Measurements from ENCODE around the gene NES.

Gene NES

DNA sequence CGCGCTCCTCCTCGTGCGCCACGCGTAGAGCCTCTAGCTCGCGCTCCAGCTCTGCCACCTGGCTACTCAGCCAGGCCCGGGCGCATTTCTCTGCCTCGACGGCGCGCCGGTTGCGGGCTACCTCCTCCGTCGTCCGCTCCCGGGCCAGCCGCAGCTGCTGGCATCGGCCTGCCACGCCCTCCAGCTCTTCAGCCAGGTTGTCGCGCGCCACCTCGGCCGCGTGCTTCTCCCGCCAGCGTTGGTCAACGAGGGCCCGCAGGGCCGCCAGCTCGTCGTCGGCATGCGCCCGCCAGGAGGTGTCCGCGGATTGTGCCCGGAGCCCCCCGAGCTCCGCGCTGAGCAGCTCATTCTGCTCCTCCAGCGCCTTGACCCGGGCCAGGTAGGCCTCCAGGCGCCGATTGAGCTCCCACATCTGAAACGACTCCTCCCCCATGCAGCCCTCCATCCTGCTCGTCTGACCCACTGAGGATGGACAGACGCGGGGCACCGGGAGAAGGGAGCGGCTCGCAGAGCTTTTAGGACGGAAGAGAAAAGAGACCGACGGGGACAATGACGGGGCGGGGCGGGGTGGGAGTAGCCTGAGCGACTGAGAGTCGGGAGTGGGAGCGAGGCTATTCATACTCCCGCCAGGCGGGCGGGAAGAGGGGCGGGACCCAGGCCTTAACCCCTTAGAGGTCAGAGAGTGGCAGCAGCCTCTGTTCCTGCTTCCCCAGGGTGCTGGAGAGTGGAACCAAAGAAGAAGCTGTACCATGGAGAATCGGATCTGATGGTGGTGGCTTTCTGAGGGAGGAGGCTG is at the start of gene NES:
Gene NES, minus strand, starts transcription at position 588 of the 796 bp plus-strand sequence. Its CDS starts 143 bp downstream, at position 445.
- no peak for DNase-seq

- DNase-seq = peak; percentile 39
Measured at GRCh38 chr1:156726549-156727226, 49.5 kb upstream of the NES start.

GRCh38 chr1:156725683-156726280 is 48.6 kb upstream of the NES start:
- peak; percentile 75 for DNase-seq

- no peak for DNase-seq
Measured at GRCh38 chr1:156721535-156721934, 44.3 kb upstream of the NES start.

- no peak for DNase-seq
Measured at GRCh38 chr1:156721131-156721530, 43.9 kb upstream of the NES start.

DNA sequence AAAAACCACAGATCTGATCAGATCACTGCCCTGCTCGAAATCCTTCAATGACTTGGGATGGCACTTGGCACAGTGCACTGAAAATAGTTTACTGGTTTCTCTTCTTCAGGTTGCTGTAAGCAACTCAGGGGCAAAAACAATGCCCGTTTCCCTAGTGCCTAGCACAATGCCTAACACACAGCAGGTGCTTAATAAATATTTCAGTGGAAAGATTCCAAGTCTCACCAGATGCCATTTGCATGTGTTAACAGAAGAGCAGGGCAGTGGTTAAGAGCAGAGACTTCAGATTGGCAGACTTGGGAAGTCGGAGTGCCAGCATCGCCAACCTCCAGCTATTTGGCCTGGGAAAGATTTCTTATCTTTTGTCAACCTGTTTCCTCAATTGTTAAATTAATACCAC is 40.1 kb upstream of the NES start:
- DNase-seq = no peak

DNA sequence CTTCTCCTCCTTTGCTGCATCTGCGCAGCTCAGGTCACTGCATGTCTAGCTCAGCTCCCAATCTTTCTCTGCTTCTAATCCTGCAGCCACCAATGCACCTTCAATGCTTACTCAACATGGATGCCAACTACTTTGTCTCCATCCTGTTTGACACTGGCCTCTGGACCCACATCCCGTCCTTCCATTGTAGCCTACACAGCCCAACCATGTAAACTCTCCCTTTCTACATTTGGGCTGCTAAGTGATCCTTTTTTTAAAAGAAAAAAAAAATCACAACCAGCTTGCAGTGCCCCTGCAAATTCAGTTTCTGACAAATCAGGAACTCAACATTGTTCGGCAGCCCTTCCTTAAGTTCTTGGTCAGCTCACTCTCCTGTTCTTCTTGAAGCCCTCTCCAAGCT is 37.6 kb upstream of the NES start:
- DNase-seq = no peak

GRCh38 chr1:156712626-156713025 is 35.4 kb upstream of the NES start:
- DNase-seq = no peak

DNA sequence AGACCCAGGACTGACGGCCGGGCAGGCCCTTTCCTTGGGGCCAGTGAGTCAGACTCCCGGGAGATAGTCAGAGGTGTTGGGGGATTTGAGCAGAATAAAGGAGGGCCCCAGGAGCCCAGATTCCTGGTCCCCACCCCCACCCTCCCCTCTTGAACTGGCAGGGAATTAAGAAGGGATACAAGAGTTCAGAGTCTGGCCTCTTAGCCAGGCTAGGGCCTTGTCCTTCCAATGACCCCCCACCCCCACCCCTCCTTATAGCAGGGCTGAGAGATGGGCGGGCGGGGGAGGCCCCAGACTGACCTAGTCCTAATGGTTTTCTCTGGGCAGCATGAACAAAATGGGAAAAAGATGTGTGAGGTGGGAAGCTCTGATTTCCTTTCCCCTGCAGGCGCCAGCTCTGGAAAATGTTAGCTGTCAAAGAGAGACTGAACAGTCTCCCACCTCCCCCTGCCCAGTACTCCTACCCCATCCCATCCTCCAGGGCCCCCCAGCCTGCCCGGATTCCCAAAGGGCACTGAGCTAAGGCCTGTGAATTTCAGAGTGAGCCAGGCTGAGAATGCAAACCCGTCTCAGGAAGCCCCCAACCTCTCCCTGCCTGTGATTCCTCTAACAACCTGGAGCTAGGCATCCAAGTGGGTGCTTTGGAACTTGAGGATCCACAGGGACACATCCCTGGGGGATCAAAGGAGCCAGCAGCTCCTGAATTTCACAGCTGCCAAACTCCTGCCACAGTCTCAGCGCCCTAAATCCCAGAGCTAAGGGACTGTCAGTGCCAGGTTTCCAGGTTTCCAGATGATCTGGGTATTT is 34.0 kb upstream of the NES start:
- DNase-seq = no peak

- DNase-seq = no peak
Measured at GRCh38 chr1:156709757-156710489, 32.7 kb upstream of the NES start.

GRCh38 chr1:156709031-156709430 is 31.8 kb upstream of the NES start:
- DNase-seq = no peak

- no peak for DNase-seq
Measured at GRCh38 chr1:156708218-156708661, 31.0 kb upstream of the NES start.

GRCh38 chr1:156707417-156708217 is 30.4 kb upstream of the NES start:
- DNase-seq = no peak

DNA sequence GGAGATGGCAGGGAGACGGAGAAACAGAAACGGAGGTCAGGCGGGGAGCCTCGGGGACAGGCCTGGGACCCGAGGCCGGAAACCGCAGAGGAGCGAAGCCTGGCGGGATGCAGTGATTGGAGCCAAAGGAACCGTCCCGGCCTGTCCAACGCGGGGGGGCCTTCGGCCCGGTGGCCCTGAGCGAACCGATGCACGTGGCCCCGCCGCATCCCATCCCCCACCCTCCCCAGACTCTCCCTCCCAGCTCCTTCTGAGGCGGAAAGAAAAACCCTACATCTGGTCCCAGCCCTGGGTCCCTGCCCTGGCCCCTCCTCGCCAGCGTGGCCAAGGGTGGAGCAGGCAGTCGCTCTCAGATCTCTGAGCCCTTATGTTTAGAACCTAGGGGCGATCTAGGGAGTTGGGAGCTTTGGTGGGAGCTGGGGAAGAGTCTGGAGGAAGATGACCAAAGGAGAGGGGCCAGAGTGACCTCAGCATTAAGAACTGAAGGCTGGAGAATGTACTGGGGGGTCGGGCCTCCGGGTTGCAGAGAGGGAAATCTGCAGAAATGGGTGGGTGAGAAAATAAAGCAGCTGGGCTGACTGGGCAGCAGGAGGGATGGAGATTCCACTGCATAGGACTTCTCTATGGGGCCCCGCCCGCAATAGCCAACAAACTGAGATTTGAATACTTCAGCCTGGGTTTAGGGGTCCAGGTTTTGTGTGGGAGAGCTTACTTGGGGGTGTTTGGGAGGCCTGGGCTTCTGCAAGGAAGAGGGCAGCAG is 29.6 kb upstream of the NES start:
- DNase-seq = no peak

DNA sequence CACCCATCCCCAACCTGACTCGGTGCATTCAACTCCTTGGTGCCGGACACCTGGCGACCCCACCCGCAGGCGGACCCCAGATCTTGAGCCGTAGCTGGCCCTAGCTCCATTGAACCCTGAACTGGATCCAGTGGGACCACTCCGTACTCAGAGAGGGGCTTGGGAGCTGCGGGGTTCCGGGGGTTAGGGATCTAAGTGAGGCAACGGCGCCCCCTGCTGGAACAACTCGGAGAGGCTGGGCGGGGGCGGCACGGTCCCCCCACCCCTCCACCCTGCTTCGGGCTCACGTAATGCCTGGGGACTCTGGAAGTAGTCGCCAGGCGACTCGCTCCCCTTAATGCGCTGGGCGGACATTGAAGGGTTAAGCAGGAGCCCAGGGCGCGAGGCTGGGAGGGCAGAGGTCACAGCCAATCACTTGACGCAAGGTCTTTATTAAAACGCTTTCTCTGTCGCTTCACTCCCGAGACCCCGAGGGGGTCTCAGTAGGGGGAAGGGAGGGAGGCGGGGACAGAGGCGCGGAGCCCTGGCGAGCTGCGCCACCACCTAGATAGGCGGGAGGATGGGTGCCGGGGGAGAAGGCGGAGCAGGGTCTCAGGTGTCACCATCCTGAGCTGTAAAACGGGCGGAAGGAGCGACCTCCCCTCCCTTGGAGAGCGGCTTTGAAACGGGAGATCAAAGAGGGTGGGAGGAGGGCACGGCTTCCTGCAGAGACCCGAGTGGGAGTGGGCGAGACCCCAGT is 28.9 kb upstream of the NES start:
- DNase-seq = peak; percentile 67

DNA sequence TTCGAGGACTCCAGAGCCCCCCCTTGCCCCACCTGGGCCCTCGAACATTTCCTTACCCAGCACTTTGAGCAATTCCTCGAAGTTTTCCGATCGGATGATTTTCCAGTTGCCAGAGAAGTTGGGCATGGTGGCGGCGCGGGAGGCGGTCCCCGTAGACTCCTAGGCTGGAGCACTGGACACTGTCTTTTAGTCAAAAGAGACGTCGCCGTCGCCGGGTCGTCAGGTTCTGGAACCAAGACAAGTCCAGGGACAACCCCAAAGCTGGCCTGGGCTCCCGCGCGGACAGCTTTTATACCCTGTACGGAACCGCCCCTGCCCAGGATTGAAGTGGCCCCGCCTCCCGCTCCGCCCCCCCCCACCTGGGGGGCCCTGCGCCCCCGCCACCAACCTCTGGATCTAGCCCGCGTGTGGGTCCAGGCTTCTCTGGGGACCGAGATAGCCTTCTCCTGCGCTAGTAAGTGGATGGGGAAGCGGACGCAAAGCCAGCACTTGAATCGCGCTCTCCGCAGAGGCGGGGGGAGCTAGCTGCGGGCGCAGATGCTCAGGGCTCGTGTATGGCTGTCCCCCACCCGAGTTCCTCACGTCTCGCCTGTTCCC is 28.2 kb upstream of the NES start, which contains the start of gene CRABP2:
Gene CRABP2, minus strand, starts transcription at position 263 of the 597 bp plus-strand sequence. Its CDS starts 137 bp downstream, at position 126.
- DNase-seq = peak; percentile 30

DNA sequence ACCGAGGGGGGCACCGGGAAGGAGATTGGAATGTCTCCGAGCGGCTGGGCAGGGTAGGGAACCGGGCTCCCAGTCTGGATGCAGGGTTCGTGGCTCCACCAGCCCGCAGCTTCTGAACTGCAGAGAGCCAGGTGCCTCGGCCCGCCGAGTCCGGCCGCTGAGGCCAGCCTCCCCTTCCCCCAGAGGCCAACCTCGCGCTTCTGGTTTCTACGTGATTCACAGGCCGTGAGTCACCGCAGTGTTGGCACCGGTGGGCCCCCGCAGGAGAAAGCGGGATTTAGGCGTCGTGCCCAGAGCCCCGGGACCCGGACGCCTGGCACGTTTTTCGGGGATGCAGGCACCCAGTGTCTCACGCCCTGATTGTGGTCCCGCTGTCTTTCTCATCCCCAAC is 27.7 kb upstream of the NES start:
- DNase-seq = peak; percentile 37

- no peak for DNase-seq
Measured at GRCh38 chr1:156704166-156704711, 27.0 kb upstream of the NES start.

DNA sequence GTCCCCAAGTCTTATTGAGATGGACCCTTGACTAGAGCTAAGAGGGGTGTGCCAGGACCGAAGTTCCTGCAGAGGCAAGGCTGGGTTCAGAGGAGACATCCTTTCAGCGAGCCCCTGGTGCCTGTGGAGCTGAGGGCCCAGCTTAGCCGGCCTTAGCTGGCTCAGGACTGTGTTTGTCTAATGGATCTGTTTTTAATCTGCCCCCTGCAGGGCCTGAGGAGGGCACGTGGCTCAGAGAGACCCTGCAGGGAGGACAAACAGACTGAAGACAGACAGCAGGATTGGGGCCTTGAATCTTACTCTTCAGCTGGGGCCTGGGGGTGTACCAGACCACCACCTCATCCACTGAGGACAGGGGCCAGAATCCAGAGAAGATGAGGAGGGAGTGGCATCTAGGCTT is 26.5 kb upstream of the NES start:
- no peak for DNase-seq

Measured in stimulated activated naive CD4-positive, alpha-beta T cell treated with Interleukin-2 at 50 U/mL for 16 hours (primary cell).